Activated CD8-positive, alpha-beta memory T cell treated with anti-CD3 and anti-CD28 coated beads for 4 hours (primary cell): Measurements from ENCODE around the gene FLG.
"Not testable (repeated sequence)": the region's sequence is repeated elsewhere in the genome, so short reads cannot be mapped to it uniquely, and the experiment has no call there.

Experiments used
- DNase-seq, 2 donors: peaks; one replicate each; pipeline ENCODE4 v3.0.0-alpha.2; 2020; ENCODE audit warnings: low read depth in 2 of 2

Gene FLG

GRCh38 chr1:152325111-152325510, at the start of gene FLG:
Gene FLG, minus strand, starts transcription at chr1:152325239. Its CDS starts 9,783 bp downstream, at chr1:152315456.
- no peak for DNase-seq

- no peak for DNase-seq
These were observed 49.4 kb upstream of the FLG start for GRCh38 chr1:152374451-152374850.

GRCh38 chr1:152372672-152373071, 47.6 kb upstream of the FLG start:
- DNase-seq: no peak

GRCh38 chr1:152367436-152367835, 42.4 kb upstream of the FLG start:
- DNase-seq: no peak

DNA sequence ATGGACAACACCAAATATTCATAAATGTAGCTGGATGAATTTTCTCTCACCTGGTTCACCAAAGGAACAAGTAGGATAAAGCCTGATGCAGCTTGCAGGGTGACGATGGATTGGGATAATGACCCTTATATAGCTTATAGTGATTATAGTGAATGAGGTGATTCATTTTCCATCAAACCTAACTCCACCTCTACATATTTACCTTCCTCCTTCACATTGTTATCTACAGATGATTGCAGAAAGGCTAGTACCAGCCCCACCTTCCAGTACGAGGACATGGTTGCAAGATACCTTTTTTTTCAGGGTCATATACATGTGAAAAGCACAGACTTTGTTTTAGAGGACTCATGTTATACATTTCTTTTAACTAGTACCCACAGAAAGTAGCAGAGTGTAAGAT, 34.9 kb upstream of the FLG start, which contains the start of gene FLG2:
FLG2 (minus strand) TSS at position 101 of the 400 bp plus-strand sequence. CDS start 1,122 bp downstream, outside the sequence.
- no peak for DNase-seq

- DNase-seq: no peak
These were observed 31.7 kb upstream of the FLG start for GRCh38 chr1:152356736-152357135.

DNA sequence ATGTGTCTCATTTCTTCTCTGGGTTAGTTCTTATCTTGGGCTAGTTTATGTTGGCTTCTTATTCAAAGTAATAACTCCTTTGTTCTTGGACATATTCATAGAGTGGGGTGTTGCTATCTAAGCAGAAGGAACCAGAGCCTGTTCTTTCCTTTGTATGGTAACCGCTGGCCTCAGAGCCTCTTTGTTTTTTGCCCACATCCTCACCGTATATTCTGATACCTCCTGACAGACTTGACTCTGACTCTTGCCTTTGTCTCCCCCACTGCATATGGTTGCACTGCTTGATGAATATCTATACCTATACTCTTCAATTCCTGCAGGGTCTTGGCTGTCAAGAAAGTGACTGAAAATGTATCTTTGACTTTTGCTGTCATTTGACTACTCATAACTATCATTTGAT, 24.6 kb upstream of the FLG start:
- no peak for DNase-seq

DNA sequence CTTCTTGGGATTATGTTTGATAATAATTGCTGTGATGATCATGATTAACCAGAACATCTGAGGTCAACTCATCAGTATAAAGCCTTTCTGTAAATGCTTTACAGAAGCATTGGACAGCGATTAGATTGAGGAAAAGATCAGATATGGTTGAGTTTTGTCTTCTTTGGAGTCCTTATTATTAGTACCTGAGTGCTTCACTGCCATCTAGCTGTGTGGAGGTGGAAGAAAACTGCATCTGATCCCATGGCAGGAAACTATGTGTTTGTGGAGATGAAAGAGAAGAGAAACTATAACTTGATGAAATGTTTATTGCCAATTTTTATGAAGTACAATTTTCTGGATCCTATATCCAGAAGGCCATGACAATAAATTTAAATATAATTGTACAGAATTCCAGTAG, 23.4 kb upstream of the FLG start:
- no peak for DNase-seq

DNA sequence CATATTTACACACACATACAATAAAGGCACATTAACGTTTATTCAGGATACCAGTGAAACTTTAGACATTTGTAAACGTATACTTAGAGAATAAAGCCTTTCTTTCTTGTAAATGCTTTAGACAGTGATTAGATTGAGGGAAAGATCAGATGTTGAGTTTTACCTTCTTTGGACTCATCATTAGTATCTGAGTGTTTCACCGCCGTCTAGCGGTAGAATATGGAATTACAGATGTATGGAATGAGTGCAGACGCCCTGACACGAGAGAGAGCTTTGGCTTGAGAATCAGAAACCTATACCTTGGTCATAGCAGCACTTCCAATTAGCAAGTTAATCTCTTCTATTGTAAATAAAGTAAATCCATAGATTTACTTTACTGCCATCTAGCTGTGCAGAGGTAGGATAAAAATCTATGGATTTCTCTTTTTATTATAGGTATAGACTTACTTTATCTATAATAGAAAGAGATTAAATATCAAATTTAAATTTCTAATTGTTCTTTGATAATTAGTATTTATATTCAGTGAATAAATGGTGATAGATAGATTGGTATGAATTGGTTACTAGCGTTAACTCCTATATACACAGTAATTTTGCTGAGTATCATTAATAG, 22.2 kb upstream of the FLG start:
- DNase-seq: peak in 1 of 2 donors; percentile 15

DNA sequence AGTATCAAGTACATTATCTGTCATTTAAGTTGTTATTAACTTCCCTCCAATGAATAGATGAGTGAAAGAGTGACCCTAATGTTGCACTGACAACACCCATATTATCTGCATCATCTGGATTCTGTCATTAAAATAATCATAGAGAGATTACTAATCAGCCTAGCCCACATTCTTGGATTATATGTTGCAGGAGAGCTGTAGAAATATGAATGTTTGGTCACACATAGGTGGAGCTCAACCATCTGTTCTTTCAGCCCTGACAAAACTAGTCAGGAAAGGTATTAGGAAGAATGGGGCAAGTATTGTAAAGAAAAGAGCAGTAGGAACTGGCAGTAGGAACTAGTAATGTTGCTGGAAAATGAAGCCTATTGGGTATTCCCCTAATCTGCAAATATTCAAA, 19.4 kb upstream of the FLG start:
- no peak for DNase-seq

- DNase-seq: no peak
These were observed 18.0 kb upstream of the FLG start for GRCh38 chr1:152343006-152343405.

DNA sequence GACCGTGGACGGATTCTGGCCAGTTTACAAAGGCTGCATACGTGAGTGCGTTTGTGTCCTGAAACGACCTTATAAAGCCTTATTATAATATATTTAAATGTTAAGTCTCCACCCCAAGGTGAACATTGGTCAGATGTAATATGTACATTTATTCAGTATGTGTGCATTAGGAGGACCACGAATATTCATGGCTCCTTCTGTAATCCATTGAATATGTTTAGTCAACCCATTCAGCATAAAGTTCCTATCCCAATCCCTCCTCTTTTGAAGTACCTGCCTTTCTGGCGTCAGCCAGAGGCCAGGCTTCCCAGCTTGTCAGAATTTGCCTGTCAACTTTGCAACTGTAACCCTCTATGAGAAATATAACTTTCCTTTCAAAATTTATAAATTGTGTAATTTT, 10.4 kb upstream of the FLG start:
- DNase-seq: no peak

DNA sequence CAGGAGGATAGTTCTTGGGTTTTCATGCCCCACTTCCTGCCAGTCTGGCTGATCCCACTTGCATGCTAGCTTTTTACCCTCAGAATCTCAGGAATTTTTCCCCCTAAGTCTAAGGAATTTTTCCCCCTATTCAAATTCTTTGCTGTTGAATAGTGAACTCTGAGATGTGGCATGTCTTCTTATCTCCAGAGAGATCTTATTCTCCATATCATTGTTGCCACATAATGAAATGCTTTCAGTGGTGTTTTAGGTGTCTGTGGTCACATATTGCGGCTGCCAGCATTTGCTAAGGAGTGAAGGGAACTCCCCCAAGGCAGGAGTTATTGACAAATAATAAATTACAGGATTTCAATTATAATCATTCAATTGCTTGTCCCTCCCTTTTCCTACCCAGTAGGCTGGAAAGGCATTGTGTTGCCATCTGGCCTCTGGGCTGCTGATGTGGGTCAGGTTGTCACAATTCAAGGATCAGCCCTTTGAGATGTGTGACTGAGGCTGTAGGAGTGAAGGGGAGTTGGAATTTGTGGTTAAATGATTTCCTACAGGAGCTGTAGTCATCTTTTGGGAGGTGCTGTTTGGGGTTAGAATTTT, 3.9 kb upstream of the FLG start:
- no peak for DNase-seq

DNA sequence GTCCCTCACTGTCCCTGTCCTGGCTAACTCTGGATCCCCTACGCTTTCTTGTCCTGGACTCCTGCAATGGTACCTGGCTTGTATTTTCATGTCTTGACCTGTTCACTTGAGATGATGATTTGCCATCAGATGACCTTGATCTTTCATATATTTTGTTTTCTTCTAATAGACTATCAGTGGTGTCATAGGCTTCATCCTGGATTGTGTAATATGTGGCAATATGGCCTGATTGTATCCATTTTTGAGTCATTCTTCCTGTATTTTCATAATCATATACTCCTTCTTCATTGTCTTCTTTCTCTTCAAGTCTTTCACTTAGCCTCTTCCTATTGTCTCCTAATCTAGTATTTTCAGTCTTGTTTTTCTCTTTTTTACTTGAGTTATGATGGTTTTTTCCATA, 11.1 kb downstream of the FLG start:
- DNase-seq: no peak

GRCh38 chr1:152313319-152313801, 11.7 kb downstream of the FLG start:
- no peak for DNase-seq

GRCh38 chr1:152312169-152312568, 12.9 kb downstream of the FLG start:
- not testable (repeated sequence) for DNase-seq

- no peak for DNase-seq
These were observed 15.1 kb downstream of the FLG start for GRCh38 chr1:152309955-152310354.

DNA sequence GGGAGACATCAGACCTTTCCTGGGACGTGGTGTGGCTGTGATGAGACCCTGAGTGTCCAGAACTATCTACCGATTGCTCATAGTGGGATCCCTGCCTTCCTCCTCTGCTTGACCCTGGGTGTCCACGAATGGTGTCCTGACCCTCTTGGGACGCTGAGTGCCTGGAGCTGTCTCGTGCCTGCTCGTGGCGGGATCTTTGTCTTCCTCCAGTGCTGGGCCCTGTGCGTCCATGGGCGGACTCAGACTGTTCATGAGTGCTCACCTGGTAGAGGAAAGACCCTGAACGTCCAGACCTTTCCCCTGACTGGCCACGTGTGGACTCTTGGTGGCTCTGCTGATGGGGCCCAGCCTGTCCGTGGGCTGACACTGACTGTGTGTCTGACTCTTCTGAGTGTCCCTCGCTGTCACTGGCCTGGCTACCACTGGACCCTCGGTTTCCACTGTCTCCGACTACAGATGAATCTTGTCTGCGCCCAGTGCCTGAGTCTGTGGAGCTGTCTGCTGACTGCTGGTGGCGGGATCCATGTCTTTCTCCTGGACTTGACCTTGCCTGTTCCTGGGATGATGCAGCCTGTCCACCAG, 15.6 kb downstream of the FLG start:
- DNase-seq: not testable (repeated sequence)

DNA sequence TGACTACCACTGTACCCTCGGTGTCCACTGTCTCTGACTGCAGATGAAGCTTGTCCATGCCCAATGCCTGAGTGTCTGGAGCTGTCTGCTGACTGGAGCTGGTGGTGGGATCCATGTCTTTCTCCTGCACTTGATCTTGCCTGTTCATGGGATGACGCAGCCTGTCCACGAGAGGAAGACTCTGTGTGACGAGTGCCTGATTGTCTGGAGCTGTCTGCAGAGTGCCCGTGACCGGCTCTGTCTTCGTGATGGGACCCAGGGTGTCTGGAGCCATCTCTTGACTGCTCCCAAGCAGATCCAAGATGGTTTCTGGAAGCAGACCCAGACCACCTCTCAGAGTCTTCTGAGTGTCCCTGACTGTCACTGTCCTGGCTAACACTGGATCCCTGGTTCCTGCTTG, 16.3 kb downstream of the FLG start:
- DNase-seq: not testable (repeated sequence)

GRCh38 chr1:152307970-152308369, 17.1 kb downstream of the FLG start:
- not testable (repeated sequence) for DNase-seq

DNA sequence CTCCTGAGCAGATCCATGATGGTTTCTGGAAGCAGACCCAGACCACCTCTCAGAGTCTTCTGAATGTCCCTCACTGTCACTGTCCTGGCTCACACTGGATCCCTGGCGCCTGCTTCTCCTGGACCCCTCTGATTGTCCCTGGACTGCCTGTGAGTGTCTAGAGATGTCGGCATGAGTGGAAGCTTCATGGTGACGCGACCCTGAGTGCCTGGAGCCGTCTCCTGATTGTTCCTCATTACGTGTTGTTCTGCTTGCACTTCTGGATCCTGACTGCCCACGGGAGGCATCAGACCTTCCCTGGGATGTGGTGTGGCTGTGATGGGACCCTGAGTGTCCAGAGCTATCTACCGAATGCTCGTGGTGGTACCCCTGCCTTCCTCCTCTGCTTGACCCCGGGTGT, 18.9 kb downstream of the FLG start:
- not testable (repeated sequence) for DNase-seq

DNA sequence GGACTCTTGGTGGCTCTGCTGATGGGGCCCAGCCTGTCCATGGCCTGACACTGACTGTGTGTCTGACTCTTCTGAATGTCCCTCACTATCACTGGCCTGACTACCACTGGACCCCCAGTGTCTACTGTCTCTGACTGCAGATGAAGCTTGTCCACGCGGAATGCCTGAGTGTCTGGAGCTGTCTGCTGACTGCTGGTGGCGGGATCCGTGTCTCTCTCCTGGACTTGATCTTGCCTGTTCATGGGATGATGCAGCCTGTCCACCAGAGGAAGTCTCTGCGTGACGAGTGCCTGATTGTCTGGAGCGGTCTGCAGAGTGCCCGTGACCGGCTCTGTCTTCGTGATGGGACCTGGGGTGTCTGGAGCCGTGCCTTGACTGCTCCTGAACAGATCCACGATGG, 20.3 kb downstream of the FLG start:
- not testable (repeated sequence) for DNase-seq
